Measurements from ENCODE around the gene STMN3.

DNA sequence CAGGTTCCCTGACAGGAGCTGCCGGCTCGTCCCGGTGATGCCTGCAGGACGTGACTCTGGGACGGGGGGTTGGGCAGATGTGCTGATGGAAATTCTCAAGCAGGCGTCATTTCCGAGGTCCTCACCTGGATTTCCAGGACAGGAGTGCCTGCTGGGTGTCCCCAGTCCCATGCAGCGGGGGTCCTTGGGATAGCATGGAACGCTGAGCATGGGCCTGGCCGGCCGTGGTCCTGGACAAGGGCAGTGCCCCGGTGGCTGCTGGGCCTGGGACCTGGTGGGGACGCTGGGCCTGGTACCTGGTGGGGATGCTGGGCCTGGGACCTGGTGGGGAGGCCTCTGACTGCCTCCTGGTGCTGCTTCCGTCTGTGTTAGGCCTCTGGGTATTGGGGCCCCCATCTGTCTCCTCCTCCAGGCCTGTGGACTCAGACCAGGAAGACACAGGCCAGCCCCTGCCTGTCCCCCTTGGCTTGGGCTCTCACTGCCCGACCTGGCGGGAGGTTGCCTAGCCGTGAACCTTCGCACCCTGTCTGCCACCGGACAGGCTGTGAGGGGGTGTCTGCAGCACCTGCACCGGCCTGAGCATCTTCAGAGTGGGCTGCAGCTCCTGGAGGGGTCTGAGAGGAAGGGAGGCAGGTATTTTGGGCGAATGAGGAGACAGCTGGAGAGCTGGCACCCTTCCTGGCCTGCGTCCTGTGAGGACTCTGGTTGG, 11.1 kb upstream of the STMN3 start:
- TF ChIP-seq ZNF317 (CRISPR knock-in tag; IDR thresholded peaks at IDR 0.05; ENCODE audit: borderline replicate concordance, low read depth) (no peak), NR3C1 (CRISPR knock-in tag; conservative IDR thresholded peaks at IDR 0.05; ENCODE audit: low read depth) (no peak)
- TF ChIP-seq, protein P1, sequence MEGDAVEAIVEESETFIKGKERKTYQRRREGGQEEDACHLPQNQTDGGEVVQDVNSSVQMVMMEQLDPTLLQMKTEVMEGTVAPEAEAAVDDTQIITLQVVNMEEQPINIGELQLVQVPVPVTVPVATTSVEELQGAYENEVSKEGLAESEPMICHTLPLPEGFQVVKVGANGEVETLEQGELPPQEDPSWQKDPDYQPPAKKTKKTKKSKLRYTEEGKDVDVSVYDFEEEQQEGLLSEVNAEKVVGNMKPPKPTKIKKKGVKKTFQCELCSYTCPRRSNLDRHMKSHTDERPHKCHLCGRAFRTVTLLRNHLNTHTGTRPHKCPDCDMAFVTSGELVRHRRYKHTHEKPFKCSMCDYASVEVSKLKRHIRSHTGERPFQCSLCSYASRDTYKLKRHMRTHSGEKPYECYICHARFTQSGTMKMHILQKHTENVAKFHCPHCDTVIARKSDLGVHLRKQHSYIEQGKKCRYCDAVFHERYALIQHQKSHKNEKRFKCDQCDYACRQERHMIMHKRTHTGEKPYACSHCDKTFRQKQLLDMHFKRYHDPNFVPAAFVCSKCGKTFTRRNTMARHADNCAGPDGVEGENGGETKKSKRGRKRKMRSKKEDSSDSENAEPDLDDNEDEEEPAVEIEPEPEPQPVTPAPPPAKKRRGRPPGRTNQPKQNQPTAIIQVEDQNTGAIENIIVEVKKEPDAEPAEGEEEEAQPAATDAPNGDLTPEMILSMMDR (IDR thresholded peaks at IDR 0.05) = no peak

All from WTC11 (cell line).